AG09319 (cell line): Measurements from ENCODE around the gene ARFGEF3.

Experiments
- DNase-seq: peaks from one replicate; pipeline ENCODE4 v3.0.0-alpha.2; 2010; ENCODE audit warnings: low read depth; ENCODE audit errors: extremely low read depth
- CTCF ChIP-seq: IDR thresholded peaks from 2 replicates; pipeline ENCODE4 v1.5.1; 2011; ENCODE audit warnings: low read depth, mild to moderate bottlenecking, inconsistent platforms, low read length, moderate library complexity

ARFGEF3 gene

GRCh38 chr6:138307352-138307751 lies 145.6 kb downstream of the ARFGEF3 start:
- TF ChIP-seq CTCF = no peak
- DNase-seq = no peak

DNA sequence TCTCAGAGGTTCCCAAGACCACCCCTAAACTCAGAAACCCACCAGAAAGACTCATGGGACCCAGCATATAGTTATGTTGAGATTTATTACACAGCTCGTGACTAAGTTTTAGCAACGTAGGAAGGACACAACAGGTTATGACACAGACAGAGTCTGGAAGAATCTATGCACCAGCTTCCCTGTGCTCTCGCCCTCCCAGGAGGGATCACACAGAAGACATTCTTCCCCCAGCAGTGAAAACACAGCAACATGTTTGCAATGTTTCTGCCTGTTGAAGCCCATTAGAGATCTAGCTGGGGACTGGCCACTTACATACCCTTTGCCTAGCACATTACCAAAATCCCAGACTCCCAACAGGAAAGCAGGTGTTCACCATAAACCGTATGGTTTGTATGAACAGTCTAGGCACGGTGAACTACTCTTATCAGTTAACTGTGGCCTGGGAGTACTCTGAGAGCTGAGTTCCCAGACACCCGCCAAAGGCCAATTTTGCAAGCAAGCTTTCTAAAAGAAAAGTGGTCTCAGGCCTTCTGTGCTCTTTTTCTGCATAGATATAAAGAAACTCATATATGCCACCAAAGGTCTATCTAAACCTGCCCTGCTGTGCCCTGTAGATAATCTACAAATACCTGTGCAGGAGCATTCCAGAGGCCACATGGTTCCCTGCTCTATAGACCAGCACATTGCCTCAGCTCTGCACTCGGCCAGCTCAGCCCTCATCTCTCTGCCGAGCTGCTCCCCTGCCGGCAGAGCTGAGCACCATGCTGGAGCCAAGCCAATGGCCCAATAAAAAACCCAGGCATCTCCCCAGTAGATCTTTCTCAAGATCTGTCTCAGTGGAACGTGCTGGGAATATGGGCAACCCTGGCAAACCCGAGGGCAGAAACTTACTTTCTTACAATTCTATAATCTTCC lies 146.3 kb downstream of the ARFGEF3 start:
- TF ChIP-seq CTCF = no peak
- no peak for DNase-seq

DNA sequence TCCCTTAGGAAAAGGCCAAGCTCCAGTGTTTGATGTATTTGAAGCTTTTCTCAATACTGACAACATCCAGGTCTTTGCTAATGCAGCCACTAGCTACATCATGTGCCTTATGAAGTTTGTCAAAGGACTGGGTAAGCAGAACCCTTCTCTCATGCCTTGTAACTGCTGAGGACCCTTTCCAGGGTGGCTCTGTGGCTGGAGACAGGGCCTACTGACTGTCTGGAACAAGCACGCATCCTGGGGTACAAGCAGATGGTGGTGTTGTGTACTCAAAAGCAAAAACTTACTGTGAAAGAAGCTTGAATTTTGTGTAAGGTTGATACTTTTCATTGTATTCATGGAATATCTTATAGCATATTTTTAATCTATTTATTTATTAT lies 147.0 kb downstream of the ARFGEF3 start:
- no peak for DNase-seq
- no peak for TF ChIP-seq CTCF

- TF ChIP-seq CTCF = no peak
- no peak for DNase-seq
Observed at GRCh38 chr6:138309695-138310094, 148.0 kb downstream of the ARFGEF3 start.

- no peak for TF ChIP-seq CTCF
- DNase-seq = no peak
Observed at GRCh38 chr6:138310294-138310693, 148.6 kb downstream of the ARFGEF3 start.

GRCh38 chr6:138310821-138311220 lies 149.1 kb downstream of the ARFGEF3 start:
- TF ChIP-seq CTCF = no peak
- DNase-seq = no peak

- TF ChIP-seq CTCF = no peak
- DNase-seq = no peak
Observed at GRCh38 chr6:138311268-138311667, 149.5 kb downstream of the ARFGEF3 start.
